Right lobe of liver (tissue), 6 donors: ENCODE measurements around the gene PTPRN2. TPM values are rescaled to one million over a fixed set of nuclear protein-coding genes. Genes with fewer than 3 reads are reported as not detected.
A peak's percentile ranks its signal among the peaks of the same experiment; 100 is the strongest.

Source experiments
- ATAC-seq, 4 donors: fragments of 200-7000 bp; cut with Tn5 transposase; one replicate each; pipeline ENCODE4 v1.9.1; 2020; ENCODE audit warnings: mild to moderate bottlenecking in 4 of 4, moderate library complexity in 4 of 4
- DNase-seq, 3 donors: peaks; one replicate each; pipeline ENCODE4 v3.0.0-alpha.2; 2020
- H3K27ac ChIP-seq, 3 donors: fragments of 200-600 bp; one replicate each; pipeline ENCODE4 v1.8.0; 2022
- H3K27me3 ChIP-seq, 2 donors: fragments of 200-600 bp; one replicate each; pipeline ENCODE4 v1.8.0; 2022
- H3K36me3 ChIP-seq, 4 donors: fragments of 200-600 bp; sonication (generic) in 1 of 4; one replicate each; pipeline versions ENCODE4 v1.5.1 to v1.8.0; 2017 to 2022; ENCODE audit warnings: control low read depth in 1 of 4
- H3K4me1 ChIP-seq, 4 donors: fragments of 200-600 bp; sonication (generic) in 1 of 4; one replicate each; pipeline versions ENCODE4 v1.5.1 to v1.8.0; 2017 to 2022; ENCODE audit warnings: control low read depth in 1 of 4
- H3K4me3 ChIP-seq, 3 donors: fragments of 200-600 bp; one replicate each; pipeline ENCODE4 v1.8.0; 2022
- H3K9me3 ChIP-seq, 4 donors: fragments of 200-600 bp; sonication (generic) in 1 of 4; one replicate each; pipeline versions ENCODE4 v1.5.1 to v1.8.0; 2017 to 2022; ENCODE audit warnings: control low read depth in 1 of 4
- POLR2A ChIP-seq: fragments of 450-650 bp; IDR thresholded peaks from one replicate; pipeline ENCODE4 v1.6.1; 2017; ENCODE audit warnings: antibody characterized with exemption, mild to moderate bottlenecking
- WGBS: methylation state at CpG from one replicate; pipeline ENCODE4 v1.1.6; 2018; ENCODE audit warnings: low coverage, low lambda C conversion rate; ENCODE audit not compliant: insufficient coverage; ENCODE audit errors: missing lambda C conversion rate; 5-methylcytosine and 5-hydroxymethylcytosine counted together
- intact Hi-C, 2 donors: fragments of 100-400 bp; cut with DNase I; formaldehyde crosslinking; loops; one replicate each; pipeline versions ENCODE4 v1.11.2 to v1.14.1; 2022
- total RNA-seq, 6 experiments: library from RNA; depleted of rRNA in 2 of 6; stranded (reverse); fragments of >200 nt in 2 of 6; fragmentation: NEBNext Ultra II Directional in 3 of 6; extraction: Animal tissue kit (Norgen Biotek cat#: 25700) in 3 of 6; gene quantifications; one replicate each; pipeline versions ENCODE4 v1.1.0 to v1.2.4, GENCODE V29; 2016 to 2023
- TF ChIP-seq, protein P1 (sequence below), 4 donors: fragments of 200-600 bp in 3 of 4; fragments of 450-650 bp in 1 of 4; IDR thresholded peaks; one replicate each; pipeline versions ENCODE4 v1.5.1 to v1.8.0; 2016 to 2022; ENCODE audit warnings: antibody characterized with exemption in 4 of 4, mild to moderate bottlenecking in 2 of 4
- donor health status: DM: no; HTN: yes; CAD: no.
- donor health status: DM: no; HTN: no; CAD: no.
- donor health status: DM: no; HTN: no; CAD: no.
- donor health status: DM: no; HTN: yes; CAD: no.
- donor health status: DM: no; HTN: yes; CAD: no.

PTPRN2 gene
- total RNA-seq, 6 experiments from 2014 or later = 0.15 to 0.87 (median 0.67) TPM

- TF ChIP-seq, protein P1, sequence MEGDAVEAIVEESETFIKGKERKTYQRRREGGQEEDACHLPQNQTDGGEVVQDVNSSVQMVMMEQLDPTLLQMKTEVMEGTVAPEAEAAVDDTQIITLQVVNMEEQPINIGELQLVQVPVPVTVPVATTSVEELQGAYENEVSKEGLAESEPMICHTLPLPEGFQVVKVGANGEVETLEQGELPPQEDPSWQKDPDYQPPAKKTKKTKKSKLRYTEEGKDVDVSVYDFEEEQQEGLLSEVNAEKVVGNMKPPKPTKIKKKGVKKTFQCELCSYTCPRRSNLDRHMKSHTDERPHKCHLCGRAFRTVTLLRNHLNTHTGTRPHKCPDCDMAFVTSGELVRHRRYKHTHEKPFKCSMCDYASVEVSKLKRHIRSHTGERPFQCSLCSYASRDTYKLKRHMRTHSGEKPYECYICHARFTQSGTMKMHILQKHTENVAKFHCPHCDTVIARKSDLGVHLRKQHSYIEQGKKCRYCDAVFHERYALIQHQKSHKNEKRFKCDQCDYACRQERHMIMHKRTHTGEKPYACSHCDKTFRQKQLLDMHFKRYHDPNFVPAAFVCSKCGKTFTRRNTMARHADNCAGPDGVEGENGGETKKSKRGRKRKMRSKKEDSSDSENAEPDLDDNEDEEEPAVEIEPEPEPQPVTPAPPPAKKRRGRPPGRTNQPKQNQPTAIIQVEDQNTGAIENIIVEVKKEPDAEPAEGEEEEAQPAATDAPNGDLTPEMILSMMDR (IDR thresholded peaks at IDR 0.05) = no peak
- no peak for TF ChIP-seq POLR2A
- H3K4me1 ChIP-seq = no peaks in the 10 kb centered on the region
- no peak overlapping the region for H3K4me3 ChIP-seq
- intact Hi-C loops = no loop called here
- H3K9me3 ChIP-seq = no peaks in the 10 kb centered on the region
- H3K27ac ChIP-seq = no peak overlapping the region
- WGBS = 80% methylated on average over 9 of the region's 44 CpGs
- DNase-seq = no peak
- no peaks in the 10 kb centered on the region for H3K36me3 ChIP-seq
- H3K27me3 ChIP-seq = peaks cover 0 to 4% of the 10 kb centered on the region in 2 donors
- ATAC-seq = no peak
These were observed 17.0 kb downstream of the PTPRN2 start for GRCh38 chr7:158570449-158571170.

DNA sequence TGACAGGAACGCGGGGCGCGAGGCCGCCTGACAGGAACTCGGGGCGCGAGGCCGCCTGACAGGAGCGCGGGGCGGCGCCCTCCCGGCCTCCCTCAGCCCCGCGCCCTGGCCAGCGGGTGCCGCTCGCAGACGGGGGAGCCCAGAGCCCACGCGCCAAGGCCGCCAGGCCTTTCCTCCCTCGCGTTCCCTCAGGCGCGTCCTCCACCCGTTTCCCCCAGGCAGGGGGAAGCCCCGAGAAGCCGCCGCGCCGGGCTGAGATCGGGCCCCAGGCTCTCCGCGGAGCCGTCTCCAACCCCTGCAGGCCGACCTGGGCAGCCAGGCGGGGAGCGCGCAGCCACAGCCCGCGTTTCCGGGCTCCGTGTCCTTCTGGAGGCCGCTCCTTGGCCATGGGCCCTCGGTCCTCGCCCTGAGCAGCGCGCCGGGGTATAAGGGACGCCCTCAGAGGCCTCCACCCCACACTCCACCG, 17.7 kb downstream of the PTPRN2 start:
- Histone ChIP-seq H3K27me3 (peaks cover 0 to 4% of the 10 kb centered on the region in 2 donors), H3K9me3 (no peaks in the 10 kb centered on the region), H3K4me1 (no peaks in the 10 kb centered on the region), H3K4me3 (no peak overlapping the region), H3K36me3 (no peaks in the 10 kb centered on the region), H3K27ac (no peak overlapping the region)
- intact Hi-C loops = no loop called here
- DNase-seq (no peak), ATAC-seq (peak in 2 of 4 donors; percentile 32 to 53)
- no peak for TF ChIP-seq POLR2A
- TF ChIP-seq, protein P1 (IDR thresholded peaks at IDR 0.05) = no peak
- 47% methylated on average over 10 of the region's 53 CpGs for WGBS

DNA sequence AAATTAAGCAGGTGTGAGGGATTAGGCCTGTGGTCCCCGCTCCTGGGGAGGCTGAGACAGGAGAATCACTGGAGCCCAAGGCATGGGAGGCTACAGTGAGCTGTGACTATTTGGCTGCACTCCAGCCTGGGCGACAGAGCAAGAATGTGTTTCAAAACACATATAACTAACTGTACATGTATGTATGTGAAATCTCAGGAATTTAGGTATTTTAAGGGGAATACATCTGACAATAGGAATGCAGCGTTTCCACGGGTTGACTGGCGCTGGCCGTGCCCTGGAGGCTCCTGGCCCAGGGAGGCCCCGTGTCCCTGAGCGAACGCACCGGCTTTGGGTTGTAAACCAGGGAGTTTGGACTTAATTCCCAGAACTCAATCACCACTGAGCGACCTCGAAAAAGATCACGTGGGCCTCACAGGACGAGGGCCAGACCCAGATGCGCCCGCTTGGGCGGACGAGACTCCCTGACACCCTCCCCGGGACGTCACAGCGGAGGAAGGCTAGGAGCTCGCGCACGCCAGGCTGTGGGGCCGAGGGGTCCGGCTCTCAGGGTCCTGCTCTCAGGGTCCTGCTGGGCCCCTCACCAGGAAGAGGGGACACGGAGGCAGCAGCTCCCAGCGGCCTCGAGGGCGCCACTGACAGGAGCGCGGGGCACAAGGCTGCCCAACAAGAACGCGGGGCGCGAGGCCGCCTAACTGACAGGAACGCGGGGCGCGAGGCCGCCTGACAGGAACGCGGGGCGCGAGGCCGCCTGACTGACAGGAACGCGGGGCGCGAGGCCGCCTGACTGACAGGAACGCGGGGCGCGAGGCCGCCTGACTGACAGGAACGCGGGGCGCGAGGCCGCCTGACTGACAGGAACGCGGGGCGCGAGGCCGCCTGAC, 18.4 kb downstream of the PTPRN2 start:
- peaks cover 0 to 4% of the 10 kb centered on the region in 2 donors for H3K27me3 ChIP-seq
- H3K4me3 ChIP-seq = no peak overlapping the region
- H3K27ac ChIP-seq = no peak overlapping the region
- TF ChIP-seq, protein P1 (IDR thresholded peaks at IDR 0.05) = no peak
- no peak for TF ChIP-seq POLR2A
- WGBS = 16% methylated on average over 18 of the region's 67 CpGs
- H3K36me3 ChIP-seq = no peaks in the 10 kb centered on the region
- no peak for DNase-seq
- intact Hi-C loops = no loop called here
- no peaks in the 10 kb centered on the region for H3K4me1 ChIP-seq
- no peaks in the 10 kb centered on the region for H3K9me3 ChIP-seq
- peak in 1 of 4 donors; percentile 12 for ATAC-seq

- Histone ChIP-seq H3K27me3 (peaks cover 0 to 4% of the 10 kb centered on the region in 2 donors), H3K4me3 (no peak overlapping the region), H3K36me3 (no peaks in the 10 kb centered on the region), H3K9me3 (no peaks in the 10 kb centered on the region), H3K4me1 (no peaks in the 10 kb centered on the region), H3K27ac (no peak overlapping the region)
- intact Hi-C loops = no loop called here
- no peak for TF ChIP-seq POLR2A
- DNase-seq (no peak), ATAC-seq (no peak)
- 52% methylated on average over 5 of the region's 8 CpGs for WGBS
These were observed 20.4 kb downstream of the PTPRN2 start for GRCh38 chr7:158567153-158567603.

GRCh38 chr7:158564663-158565035, 23.0 kb downstream of the PTPRN2 start:
- Histone ChIP-seq H3K4me1 (no peaks in the 10 kb centered on the region), H3K36me3 (no peaks in the 10 kb centered on the region), H3K27me3 (peaks cover 0 to 4% of the 10 kb centered on the region in 2 donors), H3K4me3 (no peak overlapping the region), H3K27ac (no peak overlapping the region), H3K9me3 (no peaks in the 10 kb centered on the region)
- no peak for DNase-seq
- intact Hi-C loops = no loop called here
- TF ChIP-seq, protein P1 (IDR thresholded peaks at IDR 0.05) = no peak
- TF ChIP-seq POLR2A = no peak
- ATAC-seq = no peak
- 33% methylated on average over 7 of the region's 7 CpGs for WGBS
